ENCODE results near the gene OR2V2. TPM values are rescaled to one million over a fixed set of nuclear protein-coding genes. Genes with fewer than 3 reads are reported as not detected.

The OR2V2 gene
- total and polyA plus RNA-seq, 4 donors = not detected

DNA sequence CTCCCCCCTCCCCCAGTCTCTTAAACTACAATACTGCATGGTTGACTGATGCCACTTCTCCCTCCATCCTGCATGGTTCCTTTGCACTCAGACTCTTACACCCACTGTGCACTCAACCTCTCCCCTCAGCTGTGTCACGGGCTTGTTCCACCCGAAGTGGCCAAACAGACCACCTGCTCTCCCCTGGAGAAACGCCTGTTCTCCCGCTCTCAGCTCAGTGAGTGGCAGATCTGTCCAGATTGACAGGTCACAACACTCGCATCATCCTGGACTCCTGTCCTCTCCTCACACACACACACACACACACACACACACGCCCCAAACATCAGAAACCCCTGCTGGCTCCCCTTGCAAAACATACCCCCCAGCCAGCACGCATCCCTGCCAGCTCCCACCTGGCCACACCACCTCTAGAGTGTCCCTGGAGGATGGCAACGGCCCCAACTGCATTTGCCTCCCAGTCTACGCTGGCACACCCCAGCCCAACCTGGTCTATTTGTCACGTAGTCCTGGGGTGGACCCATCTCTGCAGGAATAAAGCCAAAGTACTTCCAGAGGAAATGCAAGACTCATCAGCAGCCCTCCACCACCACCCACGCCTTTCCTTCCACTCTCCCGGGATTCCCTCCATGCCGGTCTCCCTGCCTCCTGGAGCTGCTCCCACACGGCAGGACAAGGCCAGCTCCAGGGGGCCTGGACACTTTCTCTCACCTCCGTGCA lies 19.3 kb upstream of the OR2V2 start:
- WGBS = 67% methylated on average over 15 of the region's 15 CpGs
- H3K4me1 ChIP-seq (ENCODE audit: control insufficient read depth in 4 of 4, insufficient read depth in 4 of 4, low read length in 3 of 4) = no peaks in the 10 kb centered on the region
- no peaks in the 10 kb centered on the region for H3K9me3 ChIP-seq (ENCODE audit: control insufficient read depth in 4 of 4, low read length in 3 of 4)
- H3K4me3 ChIP-seq (ENCODE audit: low read depth in 1 of 3, low read length in 3 of 3) = no peak overlapping the region
- no peak overlapping the region for H3K9ac ChIP-seq (ENCODE audit: low read depth in 1 of 2, low read length in 2 of 2)
- H3K36me3 ChIP-seq (ENCODE audit: control insufficient read depth in 4 of 4, insufficient read depth in 3 of 4, low read depth in 1 of 4, low read length in 3 of 4) = no peaks in the 10 kb centered on the region
- TF ChIP-seq MAX (IDR thresholded peaks at IDR 0.05) = no peak
- no peak for TF ChIP-seq HNF4A (conservative IDR thresholded peaks at IDR 0.05)
- TF ChIP-seq GABPA (IDR thresholded peaks at IDR 0.05 in 1 of 2, conservative IDR thresholded peaks at IDR 0.05 in 1 of 2) = no peak
- TF ChIP-seq RXRA (IDR thresholded peaks at IDR 0.05) = no peak
- no peak for TF ChIP-seq HNF4G (IDR thresholded peaks at IDR 0.05)
- TF ChIP-seq TAF1 (conservative IDR thresholded peaks at IDR 0.05) = no peak
- no peak for TF ChIP-seq SP1 (IDR thresholded peaks at IDR 0.05)
- no peak for TF ChIP-seq EGR1 (IDR thresholded peaks at IDR 0.05; ENCODE audit: low read depth in 2 of 2)
- no peak for TF ChIP-seq ZBTB33 (IDR thresholded peaks at IDR 0.05)
- TF ChIP-seq, protein P1, sequence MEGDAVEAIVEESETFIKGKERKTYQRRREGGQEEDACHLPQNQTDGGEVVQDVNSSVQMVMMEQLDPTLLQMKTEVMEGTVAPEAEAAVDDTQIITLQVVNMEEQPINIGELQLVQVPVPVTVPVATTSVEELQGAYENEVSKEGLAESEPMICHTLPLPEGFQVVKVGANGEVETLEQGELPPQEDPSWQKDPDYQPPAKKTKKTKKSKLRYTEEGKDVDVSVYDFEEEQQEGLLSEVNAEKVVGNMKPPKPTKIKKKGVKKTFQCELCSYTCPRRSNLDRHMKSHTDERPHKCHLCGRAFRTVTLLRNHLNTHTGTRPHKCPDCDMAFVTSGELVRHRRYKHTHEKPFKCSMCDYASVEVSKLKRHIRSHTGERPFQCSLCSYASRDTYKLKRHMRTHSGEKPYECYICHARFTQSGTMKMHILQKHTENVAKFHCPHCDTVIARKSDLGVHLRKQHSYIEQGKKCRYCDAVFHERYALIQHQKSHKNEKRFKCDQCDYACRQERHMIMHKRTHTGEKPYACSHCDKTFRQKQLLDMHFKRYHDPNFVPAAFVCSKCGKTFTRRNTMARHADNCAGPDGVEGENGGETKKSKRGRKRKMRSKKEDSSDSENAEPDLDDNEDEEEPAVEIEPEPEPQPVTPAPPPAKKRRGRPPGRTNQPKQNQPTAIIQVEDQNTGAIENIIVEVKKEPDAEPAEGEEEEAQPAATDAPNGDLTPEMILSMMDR (IDR thresholded peaks at IDR 0.05; ENCODE audit: low read depth, low read length, missing input control) = no peak
- no peak for TF ChIP-seq NR2F2 (IDR thresholded peaks at IDR 0.05)
- TF ChIP-seq, protein P2, sequence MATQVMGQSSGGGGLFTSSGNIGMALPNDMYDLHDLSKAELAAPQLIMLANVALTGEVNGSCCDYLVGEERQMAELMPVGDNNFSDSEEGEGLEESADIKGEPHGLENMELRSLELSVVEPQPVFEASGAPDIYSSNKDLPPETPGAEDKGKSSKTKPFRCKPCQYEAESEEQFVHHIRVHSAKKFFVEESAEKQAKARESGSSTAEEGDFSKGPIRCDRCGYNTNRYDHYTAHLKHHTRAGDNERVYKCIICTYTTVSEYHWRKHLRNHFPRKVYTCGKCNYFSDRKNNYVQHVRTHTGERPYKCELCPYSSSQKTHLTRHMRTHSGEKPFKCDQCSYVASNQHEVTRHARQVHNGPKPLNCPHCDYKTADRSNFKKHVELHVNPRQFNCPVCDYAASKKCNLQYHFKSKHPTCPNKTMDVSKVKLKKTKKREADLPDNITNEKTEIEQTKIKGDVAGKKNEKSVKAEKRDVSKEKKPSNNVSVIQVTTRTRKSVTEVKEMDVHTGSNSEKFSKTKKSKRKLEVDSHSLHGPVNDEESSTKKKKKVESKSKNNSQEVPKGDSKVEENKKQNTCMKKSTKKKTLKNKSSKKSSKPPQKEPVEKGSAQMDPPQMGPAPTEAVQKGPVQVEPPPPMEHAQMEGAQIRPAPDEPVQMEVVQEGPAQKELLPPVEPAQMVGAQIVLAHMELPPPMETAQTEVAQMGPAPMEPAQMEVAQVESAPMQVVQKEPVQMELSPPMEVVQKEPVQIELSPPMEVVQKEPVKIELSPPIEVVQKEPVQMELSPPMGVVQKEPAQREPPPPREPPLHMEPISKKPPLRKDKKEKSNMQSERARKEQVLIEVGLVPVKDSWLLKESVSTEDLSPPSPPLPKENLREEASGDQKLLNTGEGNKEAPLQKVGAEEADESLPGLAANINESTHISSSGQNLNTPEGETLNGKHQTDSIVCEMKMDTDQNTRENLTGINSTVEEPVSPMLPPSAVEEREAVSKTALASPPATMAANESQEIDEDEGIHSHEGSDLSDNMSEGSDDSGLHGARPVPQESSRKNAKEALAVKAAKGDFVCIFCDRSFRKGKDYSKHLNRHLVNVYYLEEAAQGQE (IDR thresholded peaks at IDR 0.05) = no peak
- no peak for TF ChIP-seq FOXA2 (IDR thresholded peaks at IDR 0.05)
- no peak overlapping the region for H3K27ac ChIP-seq (ENCODE audit: low read depth in 1 of 2, low read length in 2 of 2)
- peaks cover 0 to 7% (median 1%) of the 10 kb centered on the region in 4 donors for H3K27me3 ChIP-seq (ENCODE audit: control insufficient read depth in 4 of 4, insufficient read depth in 4 of 4, low read length in 3 of 4)
- DNase-seq (ENCODE audit: low spot score) = no peak

GRCh38 chr5:181129601-181130000 lies 17.8 kb upstream of the OR2V2 start:
- 48% methylated on average over 7 of the region's 7 CpGs for WGBS
- peaks cover 0 to 5% (median 0%) of the 10 kb centered on the region in 4 donors for H3K4me1 ChIP-seq (ENCODE audit: control insufficient read depth in 4 of 4, insufficient read depth in 4 of 4, low read length in 3 of 4)
- peaks cover 0 to 7% (median 0%) of the 10 kb centered on the region in 4 donors for H3K27me3 ChIP-seq (ENCODE audit: control insufficient read depth in 4 of 4, insufficient read depth in 4 of 4, low read length in 3 of 4)
- DNase-seq (ENCODE audit: low spot score) = no peak
- H3K27ac ChIP-seq (ENCODE audit: low read depth in 1 of 2, low read length in 2 of 2) = no peak overlapping the region
- H3K4me3 ChIP-seq (ENCODE audit: low read depth in 1 of 3, low read length in 3 of 3) = no peak overlapping the region
- H3K9ac ChIP-seq (ENCODE audit: low read depth in 1 of 2, low read length in 2 of 2) = no peak overlapping the region
- H3K9me3 ChIP-seq (ENCODE audit: control insufficient read depth in 4 of 4, low read length in 3 of 4) = no peaks in the 10 kb centered on the region
- no peaks in the 10 kb centered on the region for H3K36me3 ChIP-seq (ENCODE audit: control insufficient read depth in 4 of 4, insufficient read depth in 3 of 4, low read depth in 1 of 4, low read length in 3 of 4)
- TF ChIP-seq EGR1 (IDR thresholded peaks at IDR 0.05; ENCODE audit: low read depth in 2 of 2) (no peak), RAD21 (IDR thresholded peaks at IDR 0.05) (no peak), FOXA1 (IDR thresholded peaks at IDR 0.05) (no peak), YY1 (IDR thresholded peaks at IDR 0.05) (no peak), JUND (IDR thresholded peaks at IDR 0.05) (no peak), GABPA (IDR thresholded peaks at IDR 0.05 in 1 of 2, conservative IDR thresholded peaks at IDR 0.05 in 1 of 2) (no peak), MAX (IDR thresholded peaks at IDR 0.05) (no peak), TAF1 (conservative IDR thresholded peaks at IDR 0.05) (no peak), ZBTB33 (IDR thresholded peaks at IDR 0.05) (no peak)
- TF ChIP-seq, protein P1 (IDR thresholded peaks at IDR 0.05; ENCODE audit: low read depth, low read length, missing input control) = no peak

All from liver (tissue), 9 donors.